ENCODE data around the gene SERPINE1.

GRCh38 chr7:101096957-101097347, 30.0 kb upstream of the SERPINE1 start:
- TF ChIP-seq GATA2 (IDR thresholded peaks at IDR 0.05; ENCODE audit: low read depth, low read length) (no peak), GATA3 (IDR thresholded peaks at IDR 0.05; ENCODE audit: low read depth, low read length) (no peak)
